Stimulated activated naive CD8-positive, alpha-beta T cell treated with anti-CD3 and anti-CD28 coated beads, Interleukin-15, Interleukin-2, amounts not matched to agents 100 ng/mL and 50 ng/mL, for 24 hours (primary cell): ENCODE measurements around the gene NHLRC4.

Experiments
- H3K27ac Mint-ChIP-seq: one replicate; pipeline ENCODE4 v1.8.0; 2021; ENCODE audit warnings: mild to moderate bottlenecking, mixed read lengths
- H3K27me3 Mint-ChIP-seq: one replicate; pipeline ENCODE4 v1.8.0; 2021; ENCODE audit warnings: mixed read lengths
- H3K36me3 Mint-ChIP-seq: one replicate; pipeline ENCODE4 v1.8.0; 2021; ENCODE audit warnings: low read depth, mixed read lengths
- H3K4me1 Mint-ChIP-seq: one replicate; pipeline ENCODE4 v1.8.0; 2021; ENCODE audit warnings: low read depth, mixed read lengths
- H3K4me3 Mint-ChIP-seq: one replicate; pipeline ENCODE4 v1.8.0; 2021; ENCODE audit warnings: mild to moderate bottlenecking, mixed read lengths
- H3K9me3 Mint-ChIP-seq: one replicate; pipeline ENCODE4 v1.8.0; 2021; ENCODE audit warnings: mixed read lengths

Gene NHLRC4

GRCh38 chr16:539901-540530, 26.8 kb upstream of the NHLRC4 start:
- no peaks in the 10 kb centered on the region for H3K27me3 Mint-ChIP-seq
- no peak overlapping the region for H3K27ac Mint-ChIP-seq
- H3K4me3 Mint-ChIP-seq = no peak overlapping the region
- H3K36me3 Mint-ChIP-seq = peaks cover 4% of the 10 kb centered on the region
- H3K4me1 Mint-ChIP-seq = no peaks in the 10 kb centered on the region
- H3K9me3 Mint-ChIP-seq = no peaks in the 10 kb centered on the region

- Mint-ChIP-seq H3K9me3 (no peaks in the 10 kb centered on the region), H3K27me3 (no peaks in the 10 kb centered on the region), H3K4me3 (no peak overlapping the region), H3K36me3 (peaks cover 4% of the 10 kb centered on the region), H3K27ac (no peak overlapping the region), H3K4me1 (no peaks in the 10 kb centered on the region)
Measured at GRCh38 chr16:540645-541340, 26.0 kb upstream of the NHLRC4 start.

- Mint-ChIP-seq H3K4me3 (no peak overlapping the region), H3K9me3 (no peaks in the 10 kb centered on the region), H3K36me3 (peaks cover 4% of the 10 kb centered on the region), H3K27me3 (no peaks in the 10 kb centered on the region), H3K27ac (no peak overlapping the region), H3K4me1 (no peaks in the 10 kb centered on the region)
Measured at GRCh38 chr16:543301-544164, 23.3 kb upstream of the NHLRC4 start.

- H3K4me3 Mint-ChIP-seq = no peak overlapping the region
- H3K27ac Mint-ChIP-seq = no peak overlapping the region
- no peaks in the 10 kb centered on the region for H3K36me3 Mint-ChIP-seq
- H3K27me3 Mint-ChIP-seq = no peaks in the 10 kb centered on the region
- H3K9me3 Mint-ChIP-seq = no peaks in the 10 kb centered on the region
- no peaks in the 10 kb centered on the region for H3K4me1 Mint-ChIP-seq
Measured at GRCh38 chr16:544517-544916, 22.3 kb upstream of the NHLRC4 start.

- Mint-ChIP-seq H3K27me3 (no peaks in the 10 kb centered on the region), H3K4me3 (no peak overlapping the region), H3K4me1 (no peaks in the 10 kb centered on the region), H3K36me3 (no peaks in the 10 kb centered on the region), H3K27ac (no peak overlapping the region), H3K9me3 (no peaks in the 10 kb centered on the region)
Measured at GRCh38 chr16:546909-547770, 19.7 kb upstream of the NHLRC4 start.

GRCh38 chr16:548586-548985, 18.2 kb upstream of the NHLRC4 start:
- H3K36me3 Mint-ChIP-seq = no peaks in the 10 kb centered on the region
- no peaks in the 10 kb centered on the region for H3K4me1 Mint-ChIP-seq
- no peaks in the 10 kb centered on the region for H3K9me3 Mint-ChIP-seq
- no peaks in the 10 kb centered on the region for H3K27me3 Mint-ChIP-seq
- no peak overlapping the region for H3K27ac Mint-ChIP-seq
- no peak overlapping the region for H3K4me3 Mint-ChIP-seq

GRCh38 chr16:549544-550263, 17.1 kb upstream of the NHLRC4 start:
- no peaks in the 10 kb centered on the region for H3K36me3 Mint-ChIP-seq

GRCh38 chr16:551210-551609, 15.6 kb upstream of the NHLRC4 start:
- Mint-ChIP-seq H3K36me3 (no peaks in the 10 kb centered on the region), H3K27ac (no peak overlapping the region), H3K27me3 (no peaks in the 10 kb centered on the region), H3K4me3 (no peak overlapping the region), H3K4me1 (no peaks in the 10 kb centered on the region), H3K9me3 (no peaks in the 10 kb centered on the region)

More at GRCh38 chr16:549544-550263, 17.1 kb upstream of the NHLRC4 start:
- no peaks in the 10 kb centered on the region for H3K27me3 Mint-ChIP-seq
- no peaks in the 10 kb centered on the region for H3K9me3 Mint-ChIP-seq
- no peak overlapping the region for H3K4me3 Mint-ChIP-seq
- no peaks in the 10 kb centered on the region for H3K4me1 Mint-ChIP-seq
- no peak overlapping the region for H3K27ac Mint-ChIP-seq

- Mint-ChIP-seq H3K27me3 (no peaks in the 10 kb centered on the region), H3K9me3 (no peaks in the 10 kb centered on the region), H3K4me3 (no peak overlapping the region), H3K4me1 (no peaks in the 10 kb centered on the region), H3K36me3 (no peaks in the 10 kb centered on the region), H3K27ac (no peak overlapping the region)
Measured at GRCh38 chr16:552171-552570, 14.6 kb upstream of the NHLRC4 start.

- Mint-ChIP-seq H3K4me3 (no peak overlapping the region), H3K36me3 (no peaks in the 10 kb centered on the region), H3K27me3 (no peaks in the 10 kb centered on the region), H3K9me3 (no peaks in the 10 kb centered on the region), H3K27ac (no peak overlapping the region), H3K4me1 (no peaks in the 10 kb centered on the region)
Measured at GRCh38 chr16:553601-554296, 13.1 kb upstream of the NHLRC4 start.

GRCh38 chr16:554297-554621, 12.5 kb upstream of the NHLRC4 start:
- no peaks in the 10 kb centered on the region for H3K36me3 Mint-ChIP-seq
- no peaks in the 10 kb centered on the region for H3K9me3 Mint-ChIP-seq
- no peak overlapping the region for H3K4me3 Mint-ChIP-seq
- no peak overlapping the region for H3K27ac Mint-ChIP-seq
- no peaks in the 10 kb centered on the region for H3K27me3 Mint-ChIP-seq
- no peaks in the 10 kb centered on the region for H3K4me1 Mint-ChIP-seq

GRCh38 chr16:554640-555365, 12.0 kb upstream of the NHLRC4 start:
- Mint-ChIP-seq H3K4me1 (no peaks in the 10 kb centered on the region), H3K9me3 (no peaks in the 10 kb centered on the region), H3K27ac (no peak overlapping the region), H3K36me3 (no peaks in the 10 kb centered on the region), H3K4me3 (no peak overlapping the region), H3K27me3 (no peaks in the 10 kb centered on the region)
